Progenitor cell of endocrine pancreas (in vitro differentiated cells): ENCODE results near the gene TANGO6. TPM values are rescaled to one million over a fixed set of nuclear protein-coding genes. Genes with fewer than 3 reads are reported as not detected.

Experiments
- DNase-seq: peaks from one replicate; pipeline ENCODE4 v3.0.0; 2021; ENCODE audit warnings: low spot score; ENCODE audit not compliant: unreplicated experiment
- H3K27ac Mint-ChIP-seq: 2 replicates; pipeline ENCODE4 v1.8.0; 2021; ENCODE audit warnings: mild to moderate bottlenecking, moderate library complexity, mixed read lengths
- H3K27me3 Mint-ChIP-seq: 2 replicates; pipeline ENCODE4 v1.8.0; 2021; ENCODE audit warnings: mixed read lengths
- H3K36me3 Mint-ChIP-seq: 2 replicates; pipeline ENCODE4 v1.8.0; 2022; ENCODE audit warnings: mixed read lengths; ENCODE audit not compliant: insufficient read depth
- H3K4me1 Mint-ChIP-seq: 2 replicates; pipeline ENCODE4 v1.8.0; 2021; ENCODE audit warnings: low read depth, mixed read lengths
- H3K4me3 Mint-ChIP-seq: 2 replicates; pipeline ENCODE4 v1.8.0; 2021; ENCODE audit warnings: low read depth, mild to moderate bottlenecking, moderate library complexity, mixed read lengths
- H3K9me3 Mint-ChIP-seq: 2 replicates; pipeline ENCODE4 v1.8.0; 2021; ENCODE audit warnings: low read depth, mixed read lengths
- CTCF ChIP-seq: fragments of 200-600 bp; sonication (generic); IDR thresholded peaks from one replicate; pipeline ENCODE4 v1.5.0; 2021; ENCODE audit warnings: antibody characterized with exemption, mild to moderate bottlenecking; ENCODE audit not compliant: unreplicated experiment
- total RNA-seq: library from RNA; stranded (reverse); gene quantifications from 2 replicates; pipeline ENCODE4 v1.2.1, GENCODE V29; 2021

The TANGO6 gene
- total RNA-seq, 1 donor from 2014 or later: 14.8 TPM

- H3K27ac Mint-ChIP-seq: no peak overlapping the region
- no peak overlapping the region for H3K4me3 Mint-ChIP-seq
- peaks cover 44% of the 10 kb centered on the region for H3K36me3 Mint-ChIP-seq
Measured at GRCh38 chr16:68806981-68807380, 36.4 kb upstream of the TANGO6 start.

GRCh38 chr16:68814516-68814915 is 28.8 kb upstream of the TANGO6 start:
- TF ChIP-seq CTCF: no peak
- no peak for DNase-seq
- H3K27ac Mint-ChIP-seq: peak overlapping the region; percentile 56
- no peak overlapping the region for H3K4me3 Mint-ChIP-seq
- H3K27me3 Mint-ChIP-seq: no peaks in the 10 kb centered on the region
- peaks cover 51% of the 10 kb centered on the region for H3K36me3 Mint-ChIP-seq
- no peaks in the 10 kb centered on the region for H3K9me3 Mint-ChIP-seq
- H3K4me1 Mint-ChIP-seq: no peaks in the 10 kb centered on the region

More at GRCh38 chr16:68806981-68807380, 36.4 kb upstream of the TANGO6 start:
- no peak for TF ChIP-seq CTCF
- no peaks in the 10 kb centered on the region for H3K9me3 Mint-ChIP-seq
- no peaks in the 10 kb centered on the region for H3K27me3 Mint-ChIP-seq
- H3K4me1 Mint-ChIP-seq: no peaks in the 10 kb centered on the region
- DNase-seq: no peak

- H3K4me1 Mint-ChIP-seq: no peaks in the 10 kb centered on the region
- peak overlapping the region; percentile 13 for H3K27ac Mint-ChIP-seq
- H3K9me3 Mint-ChIP-seq: no peaks in the 10 kb centered on the region
- peaks cover 48% of the 10 kb centered on the region for H3K36me3 Mint-ChIP-seq
- no peak for DNase-seq
- no peaks in the 10 kb centered on the region for H3K27me3 Mint-ChIP-seq
- H3K4me3 Mint-ChIP-seq: no peak overlapping the region
- TF ChIP-seq CTCF: no peak
Measured at GRCh38 chr16:68823401-68824135, 19.8 kb upstream of the TANGO6 start.

- no peak overlapping the region for H3K4me3 Mint-ChIP-seq
- no peaks in the 10 kb centered on the region for H3K9me3 Mint-ChIP-seq
Measured at GRCh38 chr16:68825427-68825826, 17.9 kb upstream of the TANGO6 start.

GRCh38 chr16:68826652-68827051 is 16.7 kb upstream of the TANGO6 start:
- Mint-ChIP-seq H3K9me3 (no peaks in the 10 kb centered on the region), H3K4me1 (no peaks in the 10 kb centered on the region), H3K27ac (no peak overlapping the region), H3K4me3 (no peak overlapping the region), H3K27me3 (no peaks in the 10 kb centered on the region), H3K36me3 (peaks cover 59% of the 10 kb centered on the region)
- TF ChIP-seq CTCF: no peak
- DNase-seq: no peak

More at GRCh38 chr16:68825427-68825826, 17.9 kb upstream of the TANGO6 start:
- TF ChIP-seq CTCF: no peak
- Mint-ChIP-seq H3K27me3 (no peaks in the 10 kb centered on the region), H3K4me1 (no peaks in the 10 kb centered on the region), H3K27ac (no peak overlapping the region), H3K36me3 (peaks cover 60% of the 10 kb centered on the region)
- no peak for DNase-seq
